OCI-M2 (cell line): ENCODE data around the gene EIF4G3.
"Not testable (repeated sequence)": the region's sequence is repeated elsewhere in the genome, so short reads cannot be mapped to it uniquely, and the experiment has no call there.

Experiments
- DNase-seq: peaks from one replicate; lab custom pipeline; 2025; ENCODE audit not compliant: unreplicated experiment; lab: John Stamatoyannopoulos, UW

Gene EIF4G3

GRCh38 chr1:21189421-21189820 is 12.7 kb upstream of the EIF4G3 start:
- no peak for DNase-seq

- no peak for DNase-seq
Observed at GRCh38 chr1:21188235-21188634, 11.5 kb upstream of the EIF4G3 start.

DNA sequence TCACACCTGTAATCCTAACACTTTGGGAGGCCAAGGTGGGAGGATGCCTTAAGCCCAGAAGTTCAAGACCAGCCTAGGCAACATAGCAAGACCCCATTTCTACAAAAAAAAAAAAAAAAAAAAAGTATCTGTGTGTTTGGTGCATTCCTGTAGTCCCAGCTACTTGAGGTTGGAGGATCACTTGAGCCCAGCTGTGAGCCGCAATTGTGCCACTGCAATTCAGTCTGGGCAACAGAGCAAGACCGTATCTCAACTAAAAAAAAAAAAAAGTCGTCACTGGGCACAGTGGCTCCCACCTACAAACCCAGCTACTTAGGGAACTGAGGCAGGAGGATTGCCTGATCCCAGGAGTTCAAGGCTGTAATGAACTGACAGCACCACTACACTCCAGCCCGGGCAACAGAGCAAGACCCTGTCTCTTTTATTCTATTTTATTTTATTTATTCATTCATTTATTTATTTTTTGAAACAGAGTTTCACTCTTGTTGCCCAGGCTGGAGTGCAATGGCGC is 8.6 kb upstream of the EIF4G3 start:
- DNase-seq, result no peak

- no peak for DNase-seq
Observed at GRCh38 chr1:21184276-21184675, 7.6 kb upstream of the EIF4G3 start.

DNA sequence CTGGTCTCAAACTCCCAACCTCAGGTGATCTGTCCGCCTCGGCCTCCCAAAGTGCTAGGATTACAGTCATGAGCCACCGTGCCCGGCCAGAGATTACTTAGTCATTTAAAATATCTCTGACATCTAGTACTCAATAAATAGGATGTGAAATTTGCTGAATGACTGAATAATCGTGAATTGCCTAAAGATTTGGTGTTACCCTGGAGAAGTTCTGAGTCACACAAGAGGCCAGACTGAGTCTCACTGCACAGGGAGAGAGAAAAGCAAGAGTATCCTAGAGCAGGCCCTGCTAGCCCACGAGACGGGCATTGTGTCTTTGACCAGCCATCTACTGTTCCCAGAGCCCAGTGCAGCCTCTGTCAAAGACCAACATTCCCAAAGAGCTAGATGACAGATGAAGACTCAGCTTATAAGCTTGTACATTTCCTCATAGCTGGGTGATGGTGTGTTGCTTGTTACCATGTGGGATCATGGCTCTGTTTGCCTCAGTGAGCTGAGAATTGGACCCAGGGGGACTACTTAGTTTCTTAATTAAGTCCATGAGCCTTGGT is 5.6 kb upstream of the EIF4G3 start:
- no peak for DNase-seq

- not testable (repeated sequence) for DNase-seq
Observed at GRCh38 chr1:21178271-21178670, 1.6 kb upstream of the EIF4G3 start.

- no peak for DNase-seq
Observed at GRCh38 chr1:21175670-21176581, 771 bp downstream of the EIF4G3 start.

- no peak for DNase-seq
Observed at GRCh38 chr1:21175324-21175669, 1.4 kb downstream of the EIF4G3 start.

DNA sequence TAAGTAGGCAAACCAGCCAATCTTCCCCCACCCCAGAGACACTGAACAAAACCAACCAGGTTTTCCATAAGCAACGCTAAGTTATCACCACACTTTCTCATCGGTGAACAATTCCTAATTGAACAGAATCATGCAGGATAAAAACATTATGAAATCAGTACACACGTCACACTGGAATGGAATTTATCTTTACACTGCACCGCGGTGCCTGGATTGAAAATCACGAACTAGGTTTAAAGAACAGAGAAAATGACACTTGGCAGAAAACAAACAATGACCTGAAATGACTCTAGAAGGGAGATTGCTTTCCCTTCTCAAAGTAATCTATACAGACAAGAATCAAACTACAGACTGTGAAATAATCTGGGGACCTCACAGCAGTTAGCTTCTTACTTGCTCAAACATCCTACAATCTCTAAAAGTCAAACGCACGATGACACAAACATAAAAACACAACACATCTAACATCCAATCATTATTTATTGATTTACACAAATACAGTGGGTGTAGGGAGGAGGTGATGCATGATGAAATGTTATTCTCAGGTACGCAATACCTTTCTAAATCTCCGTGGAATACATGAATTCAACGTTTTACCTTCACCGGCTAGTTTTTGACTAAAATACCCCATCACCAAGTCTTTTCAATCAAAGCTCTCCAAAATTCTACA is 1.9 kb downstream of the EIF4G3 start:
- DNase-seq, result no peak

GRCh38 chr1:21174230-21174629 is 2.5 kb downstream of the EIF4G3 start:
- DNase-seq, result no peak

DNA sequence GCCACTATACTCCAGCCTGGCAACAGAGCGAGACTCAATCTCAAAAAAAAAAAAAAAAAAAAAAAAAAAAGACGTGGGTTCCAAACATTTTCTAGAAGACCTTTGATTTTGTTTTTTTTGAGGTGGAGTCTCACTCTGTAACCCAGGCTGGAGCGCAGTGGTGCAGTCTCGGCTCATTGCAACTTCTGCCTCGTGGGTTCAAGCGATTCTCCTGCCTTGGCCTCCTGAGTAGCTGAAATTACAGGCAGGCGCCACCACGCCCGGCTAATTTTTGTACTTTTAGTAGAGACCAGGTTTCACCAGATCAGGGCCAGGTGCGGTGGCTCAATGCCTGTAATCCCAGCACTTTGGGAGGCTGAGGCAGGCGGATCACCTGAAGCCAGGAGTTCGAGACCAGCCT is 3.6 kb downstream of the EIF4G3 start:
- not testable (repeated sequence) for DNase-seq

- DNase-seq, result not testable (repeated sequence)
Observed at GRCh38 chr1:21170837-21171236, 5.9 kb downstream of the EIF4G3 start.

DNA sequence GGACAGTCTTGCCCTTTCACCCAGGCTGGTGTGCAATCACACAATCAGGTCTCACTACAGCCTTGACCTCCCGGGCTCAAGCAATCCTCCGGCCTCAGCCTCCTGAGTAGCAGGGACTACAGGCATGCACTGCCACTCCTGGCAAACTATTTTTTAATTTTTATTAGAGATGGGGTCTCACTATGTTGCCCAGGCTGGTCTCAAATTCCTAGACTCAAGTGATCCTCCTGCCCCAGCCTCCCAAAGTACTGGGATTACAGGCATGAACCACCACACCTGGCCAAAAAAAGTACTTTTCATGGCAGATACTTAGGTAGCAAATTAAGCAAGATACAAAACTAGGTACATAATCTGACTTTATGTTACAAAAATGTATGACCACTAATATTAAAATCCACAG is 8.3 kb downstream of the EIF4G3 start:
- DNase-seq, result no peak

DNA sequence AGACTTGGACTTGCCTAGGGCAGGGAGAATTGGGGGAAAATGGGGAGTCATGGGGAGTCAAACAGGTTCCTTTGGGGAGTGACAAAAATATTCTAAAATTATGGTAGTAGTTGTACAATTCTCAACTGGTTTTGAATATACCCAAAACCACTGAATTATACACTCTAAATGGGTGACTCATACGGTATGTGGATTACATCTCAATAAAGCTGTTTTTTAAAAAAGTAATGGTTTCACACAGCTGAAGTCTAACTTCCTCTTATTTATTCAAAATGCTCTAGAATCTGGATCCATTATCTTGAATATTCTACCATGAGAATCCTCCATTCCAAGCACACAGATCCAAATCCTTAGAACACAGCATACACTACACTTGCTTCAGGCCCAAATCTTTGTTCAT is 11.1 kb downstream of the EIF4G3 start:
- DNase-seq, result no peak

- no peak for DNase-seq
Observed at GRCh38 chr1:21165076-21165475, 11.6 kb downstream of the EIF4G3 start.

DNA sequence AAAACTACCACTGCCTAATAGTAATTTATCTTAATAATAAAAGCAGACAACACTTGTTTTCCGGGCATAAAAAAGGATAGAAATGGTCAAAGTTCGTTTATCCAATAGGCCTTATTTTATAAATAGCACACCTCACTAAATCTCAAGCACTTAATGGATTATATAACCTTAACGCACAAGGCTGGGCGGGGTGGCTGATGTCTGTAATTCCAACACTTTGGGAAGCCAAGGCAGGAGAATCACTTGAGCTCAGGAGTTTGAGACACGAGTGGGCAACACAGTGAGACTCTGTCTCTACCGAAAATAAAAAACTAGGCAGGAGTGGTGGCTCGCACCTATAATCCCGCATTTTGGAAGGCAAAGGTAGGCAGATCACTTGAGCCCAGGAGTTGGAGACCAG is 12.4 kb downstream of the EIF4G3 start:
- no peak for DNase-seq

GRCh38 chr1:21162740-21163464 is 13.8 kb downstream of the EIF4G3 start:
- DNase-seq, result no peak

DNA sequence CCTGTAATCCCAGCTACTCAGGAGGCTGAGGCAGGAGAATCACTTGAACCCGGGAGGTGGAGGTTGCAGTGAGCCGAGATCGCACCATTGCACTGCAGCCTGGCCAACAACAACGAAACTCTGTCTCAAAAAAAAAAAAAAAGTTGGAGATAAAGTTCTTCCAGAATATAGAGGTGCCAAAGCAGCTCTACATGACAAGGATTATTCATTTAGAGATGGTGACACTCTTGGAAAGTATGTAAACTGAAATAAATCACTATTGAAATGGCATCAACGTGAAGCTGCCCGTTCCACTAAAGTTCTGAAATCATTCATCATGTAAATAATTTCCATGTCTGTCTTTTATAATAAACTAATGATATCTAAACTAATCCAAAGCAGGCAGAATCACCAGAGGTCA is 14.9 kb downstream of the EIF4G3 start:
- DNase-seq, result no peak

DNA sequence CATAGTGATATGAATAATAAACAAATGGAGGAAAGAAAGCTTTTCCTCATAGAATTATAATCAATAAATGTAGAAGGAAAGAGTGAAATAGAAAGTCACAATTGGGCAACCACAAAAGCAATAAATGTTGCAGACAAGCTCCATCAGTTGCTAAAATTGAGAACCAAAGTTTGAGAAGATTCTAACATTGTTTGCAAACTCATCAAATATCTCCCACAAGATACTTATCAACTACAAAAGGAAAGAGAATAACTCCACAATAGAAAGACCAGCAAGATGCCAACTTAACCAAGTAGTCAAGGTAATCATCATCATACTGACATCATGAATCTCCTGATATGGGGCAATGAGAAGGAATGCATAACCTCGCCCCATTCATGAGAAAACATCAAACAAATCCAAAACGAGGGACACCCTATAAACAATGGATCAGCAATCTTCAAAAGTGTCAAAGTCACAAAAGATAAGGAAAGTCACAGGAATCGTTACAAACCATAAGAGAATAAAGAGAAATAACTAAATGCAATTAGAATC is 16.4 kb downstream of the EIF4G3 start:
- DNase-seq, result no peak

DNA sequence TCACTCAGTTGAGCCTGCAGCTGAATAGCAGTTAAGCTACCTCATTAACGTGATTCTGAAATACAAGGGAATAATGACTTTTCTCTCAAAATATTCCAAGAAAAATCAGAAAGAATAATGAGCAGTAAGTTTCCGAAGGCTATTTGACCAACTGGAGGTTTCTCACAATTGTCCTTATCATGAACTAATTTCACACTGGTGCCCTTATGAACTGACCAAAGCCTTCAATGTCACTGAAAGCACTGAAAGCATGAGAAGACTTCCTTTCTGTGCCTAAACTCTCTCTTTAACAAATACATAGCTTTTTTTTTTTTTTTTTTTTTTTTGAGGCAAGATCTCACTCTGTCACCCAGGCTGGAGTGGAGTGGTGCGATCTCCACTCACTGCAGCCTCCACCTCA is 18.8 kb downstream of the EIF4G3 start:
- DNase-seq, result no peak

DNA sequence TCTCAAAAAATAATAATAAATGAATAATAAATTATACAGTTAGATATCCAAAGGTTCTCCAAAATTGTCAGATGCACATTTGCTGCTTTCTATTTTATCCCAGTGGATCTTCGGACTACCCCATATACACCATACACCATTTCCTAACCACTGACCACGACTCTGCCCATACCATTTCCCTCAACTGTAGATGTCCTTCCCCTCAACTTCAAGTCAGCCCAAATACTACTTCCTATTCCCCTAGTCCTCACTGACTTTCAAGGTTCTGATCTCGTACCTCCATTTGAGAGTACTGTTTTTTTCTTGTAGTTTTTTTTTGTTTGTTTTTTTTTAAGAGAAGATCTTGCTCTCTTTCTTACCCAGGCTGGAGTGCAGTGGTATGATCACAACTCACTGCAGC is 19.6 kb downstream of the EIF4G3 start:
- DNase-seq, result no peak
